Aorta (tissue), 5 donors: ENCODE data around the gene TTLL3. TPM values are rescaled to one million over a fixed set of nuclear protein-coding genes. Genes with fewer than 3 reads are reported as not detected.
A peak's percentile ranks its signal among the peaks of the same experiment; 100 is the strongest.

ENCODE experiments used
- ATAC-seq: fragments of 200-7000 bp; cut with Tn5 transposase; one replicate; pipeline ENCODE4 v1.9.1; 2022; ENCODE audit warnings: moderate library complexity; ENCODE audit not compliant: low FRiP score
- DNase-seq, 2 donors: peaks; one replicate each; pipeline ENCODE4 v3.0.0-alpha.2; 2020
- H3K27ac ChIP-seq, 2 donors: one replicate each; pipeline ENCODE4 v1.5.1; 2013; ENCODE audit warnings: low read length in 2 of 2, mild to moderate bottlenecking in 2 of 2, moderate library complexity in 2 of 2, control low read depth in 1 of 2, inconsistent platforms in 1 of 2, low read depth in 1 of 2
- H3K27me3 ChIP-seq, 2 donors: one replicate each; pipeline ENCODE4 v1.6.1; 2013; ENCODE audit warnings: control low read depth in 1 of 2, low read length in 1 of 2, mild to moderate bottlenecking in 1 of 2, moderate library complexity in 1 of 2; ENCODE audit not compliant: insufficient read depth in 2 of 2, control insufficient read depth in 1 of 2
- H3K36me3 ChIP-seq, 2 donors: one replicate each; pipeline ENCODE4 v1.6.1; 2013; ENCODE audit warnings: control low read depth in 1 of 2, low read length in 1 of 2, mild to moderate bottlenecking in 1 of 2; ENCODE audit not compliant: insufficient read depth in 2 of 2, control insufficient read depth in 1 of 2
- H3K4me1 ChIP-seq, 2 donors: one replicate each; pipeline ENCODE4 v1.6.1; 2013; ENCODE audit warnings: low read length in 2 of 2, control low read depth in 1 of 2, mild to moderate bottlenecking in 1 of 2, moderate library complexity in 1 of 2; ENCODE audit not compliant: insufficient read depth in 2 of 2, control insufficient read depth in 1 of 2
- H3K4me3 ChIP-seq, 2 donors: one replicate each; pipeline ENCODE4 v1.5.1; 2013; ENCODE audit warnings: low read length in 2 of 2, control low read depth in 1 of 2, mild to moderate bottlenecking in 1 of 2
- H3K9me3 ChIP-seq: one replicate; pipeline ENCODE4 v1.6.1; 2013; ENCODE audit warnings: mild to moderate bottlenecking, low read length; ENCODE audit not compliant: control insufficient read depth
- WGBS, 2 donors: extraction: QIAGEN DNeasy Blood & Tissue Kit; methylation state at CpG; one replicate each; pipeline ENCODE4 v1.1.7; 2013; 5-methylcytosine and 5-hydroxymethylcytosine counted together
- intact Hi-C, 2 donors: fragments of 100-400 bp; cut with DNase I; formaldehyde crosslinking; loops; one replicate each; pipeline versions ENCODE4 v1.14.2 to v1.15.0; 2022
- polyA plus RNA-seq, 2 donors: library from polyadenylated mRNA; stranded (reverse); fragments of 200-250 nt; gene quantifications; one replicate each; pipeline ENCODE4 v1.2.3, GENCODE V29; 2013
- total RNA-seq, 2 donors: library from RNA; stranded (reverse); fragmentation: NEBNext Ultra II Directional; extraction: Animal tissue kit (Norgen Biotek cat#: 25700); gene quantifications; one replicate each; pipeline ENCODE4 v1.2.1, GENCODE V29; 2021
- donor health status: healthy with polysubstance abuse.
- donor health status: Bipolar disorder and iron deficiency.
- donor health status: DM: no; HTN: no; CAD: no.
- donor health status: DM: no; HTN: no; CAD: no.
- donor health status: DM: yes; HTN: yes; CAD: no.

TTLL3 gene
- total and polyA plus RNA-seq, 4 donors: 12.3 to 120 (median 74.3) TPM

GRCh38 chr3:9818666-9819335, 8.7 kb downstream of the TTLL3 start:
- Histone ChIP-seq H3K4me3 (no peak overlapping the region), H3K9me3 (no peaks in the 10 kb centered on the region), H3K27me3 (no peaks in the 10 kb centered on the region), H3K36me3 (no peaks in the 10 kb centered on the region), H3K4me1 (no peaks in the 10 kb centered on the region), H3K27ac (no peak overlapping the region)
- no peak for ATAC-seq
- peak in 1 of 2 donors; percentile 53 for DNase-seq
- intact Hi-C loops: no loop called here
- WGBS, 2 donors: 80 to 97% methylated on average over 6 to 7 of the region's 7 CpGs

DNA sequence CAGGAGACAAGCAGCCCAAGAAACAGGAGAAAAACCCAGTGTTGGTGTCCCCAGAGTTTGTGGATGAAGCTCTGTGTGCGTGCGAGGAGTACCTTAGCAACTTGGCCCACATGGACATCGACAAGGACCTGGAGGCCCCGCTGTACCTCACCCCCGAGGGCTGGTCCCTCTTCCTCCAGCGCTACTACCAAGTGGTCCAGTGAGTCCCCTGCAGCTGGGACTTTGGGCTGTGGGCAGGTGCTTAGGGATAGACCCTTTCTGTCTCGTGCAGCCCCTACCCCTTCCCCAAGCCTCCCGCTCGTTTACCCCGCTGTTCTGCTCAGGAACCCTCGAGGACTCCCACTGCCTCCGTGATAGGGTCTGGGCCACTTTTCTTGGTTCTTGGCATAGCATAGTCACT, 10.5 kb downstream of the TTLL3 start:
- Histone ChIP-seq H3K27me3 (no peaks in the 10 kb centered on the region), H3K27ac (no peak overlapping the region), H3K4me3 (no peak overlapping the region), H3K4me1 (no peaks in the 10 kb centered on the region), H3K36me3 (no peaks in the 10 kb centered on the region), H3K9me3 (no peaks in the 10 kb centered on the region)
- intact Hi-C loops: no loop called here
- 88% methylated on average over 12 of the region's 12 CpGs for whole genome bisulfite sequencing, 2 donors
- DNase-seq: no peak
- no peak for ATAC-seq

DNA sequence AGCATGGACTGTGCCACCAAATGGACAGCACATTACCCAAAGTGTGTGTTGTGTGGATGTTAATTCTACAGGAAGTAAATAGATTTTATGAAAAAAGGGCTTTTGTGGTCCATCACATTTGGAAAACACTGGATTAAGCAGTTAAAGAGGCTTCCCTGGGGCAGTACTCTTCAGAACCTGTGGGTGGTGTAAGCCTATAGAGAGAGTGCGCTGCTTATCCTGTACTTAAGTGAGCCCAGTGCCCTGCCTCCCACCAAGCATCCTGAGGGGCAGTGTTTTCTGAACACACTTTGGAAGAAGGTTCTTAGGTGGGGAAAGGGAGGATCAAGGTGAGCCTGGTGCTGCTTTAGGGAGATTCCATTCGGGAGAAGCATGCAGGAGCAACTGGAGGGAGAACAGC, 10.9 kb downstream of the TTLL3 start:
- WGBS, 2 donors: 72 to 76% methylated on average over 2 of the region's 2 CpGs
- Histone ChIP-seq H3K4me3 (no peak overlapping the region), H3K9me3 (no peaks in the 10 kb centered on the region), H3K36me3 (no peaks in the 10 kb centered on the region), H3K27me3 (no peaks in the 10 kb centered on the region), H3K4me1 (no peaks in the 10 kb centered on the region), H3K27ac (no peak overlapping the region)
- intact Hi-C loops: no loop called here
- ATAC-seq (no peak), DNase-seq (no peak)

DNA sequence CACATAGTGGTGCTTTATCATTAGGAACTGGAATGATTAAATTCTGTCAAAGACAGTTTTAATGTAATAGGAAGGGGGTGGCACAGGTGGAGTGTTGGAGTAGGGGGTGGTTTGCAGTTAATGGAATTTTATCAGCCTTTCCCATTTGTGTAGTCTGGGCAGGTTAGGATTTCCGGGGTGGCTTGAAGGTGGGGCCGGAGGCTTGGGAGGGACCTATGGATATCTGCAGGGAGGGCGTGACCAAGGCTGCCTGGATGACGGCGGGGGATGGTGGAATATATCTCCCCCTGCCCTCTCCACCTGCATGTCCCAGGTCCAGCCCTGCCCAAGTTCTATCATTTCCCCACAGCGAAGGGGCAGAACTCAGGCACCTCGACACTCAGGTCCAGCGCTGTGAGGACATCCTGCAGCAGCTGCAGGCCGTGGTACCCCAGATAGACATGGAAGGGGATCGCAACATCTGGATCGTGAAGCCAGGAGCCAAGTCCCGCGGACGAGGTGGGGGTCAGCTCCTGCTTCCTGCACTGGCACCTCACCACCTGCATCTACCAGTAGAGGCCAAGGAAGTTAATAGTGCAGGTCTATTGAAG, 15.5 kb downstream of the TTLL3 start:
- intact Hi-C loops: no loop called here
- WGBS, 2 donors: 71 to 77% methylated on average over 14 of the region's 14 CpGs
- ATAC-seq (no peak), DNase-seq (no peak)
- Histone ChIP-seq H3K27ac (no peak overlapping the region), H3K9me3 (no peaks in the 10 kb centered on the region), H3K36me3 (peaks cover 0 to 2% of the 10 kb centered on the region in 2 donors), H3K4me1 (no peaks in the 10 kb centered on the region), H3K4me3 (no peak overlapping the region), H3K27me3 (no peaks in the 10 kb centered on the region)

DNA sequence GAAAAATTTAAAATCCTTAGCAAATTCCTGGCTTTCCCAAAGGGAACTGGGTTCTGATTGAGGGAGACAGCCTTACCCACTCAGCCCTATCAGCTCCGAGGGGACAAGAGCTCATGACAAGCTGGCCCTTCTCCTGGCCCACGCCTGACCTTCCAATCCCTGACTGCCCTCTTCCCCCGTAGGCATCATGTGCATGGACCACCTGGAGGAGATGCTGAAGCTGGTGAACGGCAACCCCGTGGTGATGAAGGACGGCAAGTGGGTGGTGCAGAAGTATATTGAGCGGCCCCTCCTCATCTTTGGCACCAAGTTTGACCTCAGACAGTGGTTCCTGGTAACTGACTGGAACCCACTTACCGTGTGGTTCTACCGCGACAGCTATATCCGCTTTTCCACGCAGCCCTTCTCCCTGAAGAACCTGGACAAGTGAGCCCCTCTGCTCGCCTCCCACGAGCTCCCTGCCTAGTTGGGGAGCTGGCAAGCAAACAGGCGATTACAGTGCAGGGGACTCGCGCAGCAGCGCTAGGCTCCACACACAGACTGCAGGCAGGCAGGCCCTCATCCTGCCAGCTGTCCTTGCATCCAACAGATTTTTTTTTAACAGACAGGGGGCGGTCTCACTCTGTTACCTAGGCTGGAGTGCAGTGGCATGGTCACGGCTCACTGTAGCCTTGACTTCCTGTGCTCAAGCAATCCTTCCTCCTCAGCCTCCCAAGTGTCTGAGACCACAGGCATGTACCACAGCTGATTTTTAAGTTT, 16.9 kb downstream of the TTLL3 start:
- peak in 1 of 2 donors; percentile 36 for DNase-seq
- peak; percentile 22 for ATAC-seq
- H3K36me3 ChIP-seq: peaks cover 0 to 2% of the 10 kb centered on the region in 2 donors

DNA sequence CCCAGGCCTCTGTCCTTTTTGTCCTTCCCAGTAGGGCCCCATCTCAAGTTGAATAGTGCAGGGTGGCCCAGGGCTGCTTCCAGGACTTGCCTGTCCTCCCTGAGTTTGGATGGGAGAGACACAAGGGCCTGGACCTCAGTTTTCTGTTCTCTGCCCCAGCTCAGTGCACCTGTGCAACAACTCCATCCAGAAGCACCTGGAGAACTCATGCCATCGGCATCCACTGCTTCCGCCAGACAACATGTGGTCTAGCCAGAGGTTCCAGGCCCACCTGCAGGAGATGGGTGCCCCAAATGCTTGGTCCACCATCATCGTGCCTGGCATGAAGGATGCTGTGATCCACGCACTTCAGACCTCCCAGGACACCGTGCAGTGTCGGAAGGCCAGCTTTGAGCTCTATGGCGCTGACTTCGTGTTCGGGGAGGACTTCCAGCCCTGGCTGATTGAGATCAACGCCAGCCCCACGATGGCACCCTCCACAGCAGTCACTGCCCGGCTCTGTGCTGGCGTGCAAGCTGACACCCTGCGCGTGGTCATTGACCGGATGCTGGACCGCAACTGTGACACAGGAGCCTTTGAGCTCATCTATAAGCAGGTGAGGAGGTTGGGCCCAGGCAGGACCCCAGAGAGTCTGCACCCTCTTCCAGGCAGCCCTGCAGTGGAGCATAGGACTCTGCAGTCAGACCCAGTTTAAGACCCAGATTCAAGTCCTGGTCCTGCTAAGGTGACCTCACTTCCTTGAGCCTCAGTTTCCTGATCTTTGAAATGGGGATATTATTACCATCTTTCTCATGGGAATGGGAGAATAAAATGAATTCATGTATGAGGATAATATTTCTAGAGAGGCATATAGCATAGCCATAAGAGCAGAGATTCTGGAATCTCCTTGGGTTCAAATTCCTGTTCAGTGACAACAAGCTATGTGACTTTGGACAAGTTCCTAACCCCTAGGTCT, 19.0 kb downstream of the TTLL3 start:
- Histone ChIP-seq H3K9me3 (no peaks in the 10 kb centered on the region), H3K27ac (no peak overlapping the region), H3K4me1 (no peaks in the 10 kb centered on the region), H3K36me3 (peaks cover 0 to 4% of the 10 kb centered on the region in 2 donors), H3K27me3 (no peaks in the 10 kb centered on the region), H3K4me3 (no peak overlapping the region)
- WGBS, 2 donors: 94 to 95% methylated on average over 17 of the region's 17 CpGs
- DNase-seq (peak in 1 of 2 donors; percentile 61), ATAC-seq (no peak)
- intact Hi-C loops: no loop called here

More for the DNA sequence above, 16.9 kb downstream of the TTLL3 start:
- no peaks in the 10 kb centered on the region for H3K4me1 ChIP-seq
- WGBS, 2 donors: 73 to 76% methylated on average over 20 of the region's 20 CpGs
- no peak overlapping the region for H3K4me3 ChIP-seq
- intact Hi-C loops: no loop called here
- H3K27ac ChIP-seq: no peak overlapping the region
- no peaks in the 10 kb centered on the region for H3K27me3 ChIP-seq
- H3K9me3 ChIP-seq: no peaks in the 10 kb centered on the region

- ATAC-seq: no peak
- peaks cover 0 to 8% of the 10 kb centered on the region in 2 donors for H3K36me3 ChIP-seq
- WGBS, 2 donors: 92% methylated on average over 3 of the region's 3 CpGs
- H3K9me3 ChIP-seq: no peaks in the 10 kb centered on the region
- no peak for DNase-seq
- H3K27ac ChIP-seq: no peak overlapping the region
- H3K27me3 ChIP-seq: no peaks in the 10 kb centered on the region
- no peak overlapping the region for H3K4me3 ChIP-seq
- intact Hi-C loops: no loop called here
- H3K4me1 ChIP-seq: no peaks in the 10 kb centered on the region
These were observed 21.2 kb downstream of the TTLL3 start for GRCh38 chr3:9831253-9831652.

- no peak for DNase-seq
- intact Hi-C loops: no loop called here
- 90 to 95% methylated on average over 9 of the region's 9 CpGs for WGBS, 2 donors
These were observed 23.0 kb downstream of the TTLL3 start for GRCh38 chr3:9833078-9833477.

More at GRCh38 chr3:9833078-9833477, 23.0 kb downstream of the TTLL3 start:
- ATAC-seq: no peak
- H3K4me1 ChIP-seq: no peaks in the 10 kb centered on the region
- H3K9me3 ChIP-seq: no peaks in the 10 kb centered on the region
- H3K27ac ChIP-seq: no peak overlapping the region
- H3K27me3 ChIP-seq: no peaks in the 10 kb centered on the region
- H3K4me3 ChIP-seq: no peak overlapping the region
- H3K36me3 ChIP-seq: peaks cover 0 to 8% of the 10 kb centered on the region in 2 donors
